Omental fat pad (tissue), 4 donors: ENCODE results near the gene EPHB2. TPM values are rescaled to one million over a fixed set of nuclear protein-coding genes. Genes with fewer than 3 reads are reported as not detected.

Source experiments
- ATAC-seq: fragments of 150-250 bp; one replicate; pipeline ENCODE4 v1.9.1; 2016; ENCODE audit warnings: mild to moderate bottlenecking, moderate library complexity; ENCODE audit not compliant: low FRiP score
- DNase-seq: peaks from one replicate; pipeline ENCODE4 v3.0.0-alpha.2; 2019; ENCODE audit warnings: low spot score
- total RNA-seq, 4 donors: library from RNA; depleted of rRNA; stranded (reverse); fragments of >200 nt; gene quantifications; one replicate each; pipeline ENCODE4 v1.1.0, GENCODE V29; 2016
- TF ChIP-seq, protein P1 (sequence below), 3 donors: fragments of 450-650 bp; IDR thresholded peaks; one replicate each; pipeline ENCODE4 v1.5.1; 2016 to 2017; ENCODE audit warnings: antibody characterized with exemption in 3 of 3, mild to moderate bottlenecking in 3 of 3, moderate library complexity in 2 of 3

Gene EPHB2
- total RNA-seq, 4 donors from 2014 or later, result 3.5 to 5.5 (median 4.7) TPM

DNA sequence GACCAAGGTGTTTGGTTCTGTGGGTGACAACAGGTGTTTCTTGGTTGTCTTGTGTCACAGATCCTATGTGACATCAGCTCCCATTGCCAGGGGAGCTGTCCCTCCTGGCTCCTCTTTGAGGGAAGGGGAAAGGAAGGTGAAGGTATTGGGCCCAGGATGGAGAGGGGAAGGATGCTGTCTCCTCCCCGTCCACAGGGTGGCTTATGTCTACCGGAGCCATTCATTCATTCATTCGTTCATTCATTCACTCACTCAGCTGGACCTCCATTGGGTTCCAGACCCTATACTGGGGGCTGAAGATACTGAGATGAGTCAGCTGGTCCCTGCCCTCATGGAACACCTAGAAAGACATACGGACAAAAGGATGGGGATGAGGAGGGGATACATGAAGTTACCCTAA lies 38.9 kb downstream of the EPHB2 start:
- ATAC-seq (no peak), DNase-seq (no peak)
- TF ChIP-seq, protein P1, sequence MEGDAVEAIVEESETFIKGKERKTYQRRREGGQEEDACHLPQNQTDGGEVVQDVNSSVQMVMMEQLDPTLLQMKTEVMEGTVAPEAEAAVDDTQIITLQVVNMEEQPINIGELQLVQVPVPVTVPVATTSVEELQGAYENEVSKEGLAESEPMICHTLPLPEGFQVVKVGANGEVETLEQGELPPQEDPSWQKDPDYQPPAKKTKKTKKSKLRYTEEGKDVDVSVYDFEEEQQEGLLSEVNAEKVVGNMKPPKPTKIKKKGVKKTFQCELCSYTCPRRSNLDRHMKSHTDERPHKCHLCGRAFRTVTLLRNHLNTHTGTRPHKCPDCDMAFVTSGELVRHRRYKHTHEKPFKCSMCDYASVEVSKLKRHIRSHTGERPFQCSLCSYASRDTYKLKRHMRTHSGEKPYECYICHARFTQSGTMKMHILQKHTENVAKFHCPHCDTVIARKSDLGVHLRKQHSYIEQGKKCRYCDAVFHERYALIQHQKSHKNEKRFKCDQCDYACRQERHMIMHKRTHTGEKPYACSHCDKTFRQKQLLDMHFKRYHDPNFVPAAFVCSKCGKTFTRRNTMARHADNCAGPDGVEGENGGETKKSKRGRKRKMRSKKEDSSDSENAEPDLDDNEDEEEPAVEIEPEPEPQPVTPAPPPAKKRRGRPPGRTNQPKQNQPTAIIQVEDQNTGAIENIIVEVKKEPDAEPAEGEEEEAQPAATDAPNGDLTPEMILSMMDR (IDR thresholded peaks at IDR 0.05), result no peak

DNA sequence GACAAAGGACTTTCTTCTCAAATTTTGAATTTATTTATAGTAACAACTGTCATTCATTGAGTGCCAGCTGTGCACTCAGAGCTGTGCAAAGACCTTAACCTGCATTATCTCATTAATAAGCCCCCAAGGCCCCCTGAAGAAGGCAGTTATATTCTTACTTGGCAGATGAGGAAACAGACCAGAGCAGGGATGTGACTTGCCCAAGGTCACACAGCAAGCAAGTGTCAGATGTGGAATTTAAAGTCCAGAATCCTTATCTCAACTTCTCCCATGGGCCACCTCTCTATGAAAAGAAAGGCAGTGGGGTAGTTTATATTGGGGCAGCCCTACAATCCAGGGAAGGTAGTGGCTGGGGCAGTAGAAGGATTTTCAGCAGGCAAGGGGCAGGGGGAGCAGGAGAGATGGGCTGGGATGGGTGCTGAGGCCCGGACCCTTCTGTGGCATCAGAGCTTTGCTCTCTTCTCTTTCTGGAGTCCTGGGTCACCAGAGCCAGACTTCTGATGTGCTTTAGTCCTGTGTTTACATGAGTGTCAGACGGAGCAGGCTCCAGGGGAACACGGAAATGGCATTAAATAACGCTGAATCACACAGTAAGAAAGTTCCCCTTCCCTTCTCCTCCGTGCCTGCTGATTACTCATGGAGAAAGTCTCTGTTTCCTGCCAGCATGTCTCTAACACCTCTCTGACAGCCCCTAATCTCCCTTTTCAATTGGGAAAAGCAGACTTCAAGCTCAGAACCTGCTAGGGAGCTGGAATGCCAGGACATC lies 39.5 kb downstream of the EPHB2 start:
- TF ChIP-seq, protein P1 (IDR thresholded peaks at IDR 0.05), result no peak
- DNase-seq, result no peak
- peak; percentile 84 for ATAC-seq

DNA sequence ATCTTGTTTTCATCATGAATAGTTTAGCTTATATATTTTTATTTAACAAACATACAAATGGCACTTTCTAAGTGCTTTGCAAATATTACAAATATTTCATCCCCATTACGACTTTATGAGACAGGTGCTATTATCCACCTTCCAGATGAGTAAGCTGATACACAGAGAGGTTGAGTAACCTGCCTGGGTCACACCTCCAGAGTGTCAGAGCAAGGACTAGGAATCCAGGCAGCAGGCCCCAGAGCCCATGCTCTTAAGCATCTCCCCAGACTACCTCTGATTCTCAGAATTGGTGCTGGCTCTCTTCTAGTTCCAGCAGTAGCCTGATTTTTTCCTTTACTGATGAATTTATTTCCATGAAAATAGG lies 40.0 kb downstream of the EPHB2 start:
- TF ChIP-seq, protein P1 (IDR thresholded peaks at IDR 0.05), result no peak
- ATAC-seq (peak; percentile 57), DNase-seq (no peak)

DNA sequence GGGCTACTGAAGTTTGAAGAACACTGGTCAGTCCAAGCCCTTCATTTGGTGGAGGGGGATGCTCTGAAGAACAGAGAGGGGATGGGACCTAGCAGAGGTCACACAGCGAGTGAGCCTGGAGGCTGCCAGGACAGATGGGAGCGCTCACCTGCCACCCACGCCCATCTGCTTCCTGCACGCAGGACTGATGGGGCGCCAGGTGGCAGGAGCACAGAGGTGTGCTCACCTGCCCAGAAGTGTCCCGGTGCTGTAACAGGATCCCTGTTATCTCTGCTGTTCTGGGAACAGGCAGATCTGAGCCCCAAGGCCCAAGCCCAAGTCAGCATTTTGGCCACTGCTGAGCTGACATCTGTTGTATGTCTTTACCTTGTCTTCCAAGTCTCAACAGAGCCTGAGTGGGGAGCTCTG lies 40.5 kb downstream of the EPHB2 start:
- TF ChIP-seq, protein P1 (IDR thresholded peaks at IDR 0.05), result no peak
- ATAC-seq, result no peak
- DNase-seq, result no peak

DNA sequence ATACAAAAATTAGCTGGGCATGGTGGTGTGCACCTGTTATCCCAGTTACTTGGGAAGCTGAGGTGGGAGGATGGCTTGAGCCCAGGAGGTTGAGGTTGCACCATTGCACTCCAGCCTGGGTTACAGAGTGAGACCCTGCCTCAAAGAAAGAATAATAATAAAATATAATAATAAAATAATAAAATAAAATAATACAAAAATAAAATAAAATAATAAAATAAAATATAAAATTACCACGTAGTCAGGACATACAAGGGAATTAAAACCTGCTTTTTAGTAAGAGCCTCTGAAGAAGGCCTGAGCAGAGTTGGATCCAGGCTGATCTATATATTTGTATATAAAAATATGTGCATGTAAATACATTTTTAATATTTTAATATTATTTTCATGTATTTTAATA lies 41.7 kb downstream of the EPHB2 start:
- TF ChIP-seq, protein P1 (IDR thresholded peaks at IDR 0.05), result no peak
- ATAC-seq (no peak), DNase-seq (no peak)

DNA sequence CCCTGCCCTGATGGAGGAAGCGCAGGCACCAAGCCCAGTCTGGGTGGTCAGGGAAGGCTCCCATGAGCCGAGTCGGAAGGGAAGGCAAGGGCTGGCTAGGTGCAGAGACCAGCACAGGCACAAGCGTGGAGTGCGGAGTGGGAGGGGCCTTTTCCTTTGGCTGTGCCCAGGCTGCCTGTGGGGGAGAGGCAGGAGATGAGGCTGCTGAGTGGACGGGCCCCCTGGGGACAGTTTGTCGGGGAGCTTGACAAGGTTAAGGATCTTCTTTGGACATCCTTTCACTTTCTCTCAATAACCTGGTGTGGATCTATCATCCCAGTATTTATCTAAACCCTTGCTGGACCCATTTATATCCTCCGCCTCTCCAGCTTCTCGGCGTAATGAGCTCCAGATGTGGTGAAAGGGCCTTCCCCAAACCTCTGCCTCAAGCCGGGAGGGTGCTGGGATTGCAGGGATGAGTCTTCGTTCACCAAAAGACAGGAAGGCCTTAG lies 42.9 kb downstream of the EPHB2 start:
- ATAC-seq, result no peak
- TF ChIP-seq, protein P1 (IDR thresholded peaks at IDR 0.05), result no peak
- DNase-seq, result no peak
